Glomerular visceral epithelial cell (primary cell): ENCODE measurements around the gene PKD2L1.

Experiments used
- DNase-seq: peaks from one replicate; pipeline ENCODE4 v3.0.0-alpha.2; 2016; ENCODE audit errors: extremely low spot score

The PKD2L1 gene

GRCh38 chr10:100356067-100357017, 26.3 kb upstream of the PKD2L1 start:
- no peak for DNase-seq

GRCh38 chr10:100355086-100355485, 25.1 kb upstream of the PKD2L1 start:
- DNase-seq, result no peak

DNA sequence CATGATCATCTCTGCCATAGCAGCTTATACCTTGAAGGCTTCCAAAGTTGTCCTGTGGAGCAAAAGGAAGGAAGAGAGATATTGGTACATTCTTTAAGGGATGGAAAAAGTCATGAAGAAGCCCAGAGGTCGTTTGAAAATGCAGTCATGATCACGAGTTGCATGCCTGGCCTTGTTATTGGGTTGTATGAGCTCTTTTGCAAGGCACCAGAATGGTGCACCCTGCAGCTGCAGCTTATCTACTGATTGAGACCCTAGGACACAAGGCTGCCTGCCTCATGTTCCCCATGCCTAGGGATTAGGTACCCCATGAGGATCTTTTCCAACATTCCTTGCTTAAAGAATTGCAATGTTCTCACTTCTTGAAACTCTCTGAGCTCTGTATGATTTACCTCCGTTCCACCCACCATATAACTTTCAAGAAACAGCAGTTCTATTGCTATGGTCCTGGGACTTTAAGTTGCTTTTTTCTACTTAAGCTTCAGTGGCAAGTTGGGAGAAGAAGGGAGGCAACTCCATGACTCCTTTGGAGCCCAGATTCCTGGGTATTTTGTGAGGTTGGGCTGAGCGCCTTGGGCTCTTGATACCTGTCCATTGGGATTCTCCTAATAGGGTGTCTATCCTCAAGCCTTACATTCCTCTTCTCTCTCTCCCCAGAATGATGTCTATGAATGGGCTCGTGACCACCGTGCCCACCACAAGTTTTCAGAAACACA, 23.9 kb upstream of the PKD2L1 start:
- DNase-seq, result no peak

DNA sequence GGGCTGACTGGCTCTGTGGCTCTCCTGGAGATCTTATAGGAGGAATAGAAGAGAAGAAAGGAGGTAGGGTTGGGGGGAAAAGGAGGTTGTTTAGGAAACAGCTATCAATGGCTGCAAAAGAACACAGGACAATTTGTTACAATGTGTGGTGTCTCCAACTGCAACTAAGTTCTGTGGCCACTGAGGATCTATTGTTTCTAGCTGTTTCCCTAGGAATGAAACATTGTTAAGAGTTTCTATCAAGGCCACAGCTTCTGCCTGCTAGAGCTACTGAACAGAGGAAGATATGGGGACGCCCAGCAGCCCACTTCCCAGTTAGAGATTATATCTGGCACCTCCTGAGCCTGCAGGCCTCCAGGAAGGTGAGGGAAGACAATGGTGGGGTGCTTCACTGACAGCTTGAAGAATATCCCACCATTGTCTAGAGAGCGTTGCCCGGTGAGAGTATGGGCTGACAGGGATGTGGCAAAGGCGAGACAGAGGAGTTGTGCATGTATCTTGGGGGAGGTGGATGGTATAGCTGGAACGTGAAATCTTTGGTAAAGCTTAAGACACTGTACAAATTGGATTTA, 21.0 kb upstream of the PKD2L1 start:
- DNase-seq, result no peak

DNA sequence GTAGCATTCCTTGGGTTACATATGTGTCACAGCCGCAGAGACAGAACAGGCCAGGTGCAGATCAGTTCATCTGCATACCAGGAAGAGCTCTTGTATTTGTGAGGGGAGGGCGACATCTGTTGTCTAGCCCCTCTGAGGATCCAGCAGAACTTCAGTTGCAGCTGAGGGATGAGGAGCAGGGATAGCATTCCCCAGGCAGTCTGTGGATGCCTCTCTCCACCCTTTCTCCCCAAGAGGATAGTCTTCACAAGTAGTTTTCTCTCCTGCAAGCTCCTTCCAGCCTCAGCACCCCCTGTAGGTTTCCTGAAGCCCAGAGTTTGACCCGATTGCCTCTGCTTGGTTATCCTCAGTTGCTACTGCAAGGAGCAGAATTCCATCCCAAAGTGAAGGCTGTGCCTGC, 19.6 kb upstream of the PKD2L1 start:
- no peak for DNase-seq

GRCh38 chr10:100349087-100349486, 19.1 kb upstream of the PKD2L1 start:
- DNase-seq, result no peak

- DNase-seq, result no peak
Observed at GRCh38 chr10:100348389-100348927, 18.4 kb upstream of the PKD2L1 start.

DNA sequence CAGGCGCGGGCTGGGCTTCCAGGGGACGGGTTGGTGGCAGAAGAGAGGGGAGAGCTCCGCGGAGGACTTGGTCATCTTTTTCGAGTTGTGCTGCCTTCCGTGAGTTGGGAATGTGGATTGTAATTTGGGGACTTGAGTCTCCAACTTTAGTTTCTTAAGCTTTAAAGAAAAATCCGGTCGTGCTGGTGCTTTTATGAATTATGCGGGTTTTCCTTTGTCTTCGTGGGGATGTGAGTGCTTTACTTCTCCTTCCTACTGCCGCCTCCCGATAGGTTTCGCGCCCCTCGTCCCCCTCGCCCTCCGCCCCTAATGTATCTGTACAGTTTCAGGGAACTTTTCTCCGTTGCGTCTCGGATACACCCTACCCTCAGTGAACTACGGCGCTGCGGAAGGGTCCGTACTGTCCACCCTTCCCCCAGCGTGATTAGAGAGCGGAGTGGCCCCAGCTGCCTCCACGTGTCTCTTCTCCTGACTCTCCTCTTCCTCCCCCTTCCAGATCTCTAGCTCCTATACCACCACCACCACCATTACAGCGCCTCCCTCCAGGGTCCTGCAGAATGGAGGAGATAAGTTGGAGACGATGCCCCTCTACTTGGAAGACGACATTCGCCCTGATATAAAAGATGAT, 17.7 kb upstream of the PKD2L1 start:
- no peak for DNase-seq

DNA sequence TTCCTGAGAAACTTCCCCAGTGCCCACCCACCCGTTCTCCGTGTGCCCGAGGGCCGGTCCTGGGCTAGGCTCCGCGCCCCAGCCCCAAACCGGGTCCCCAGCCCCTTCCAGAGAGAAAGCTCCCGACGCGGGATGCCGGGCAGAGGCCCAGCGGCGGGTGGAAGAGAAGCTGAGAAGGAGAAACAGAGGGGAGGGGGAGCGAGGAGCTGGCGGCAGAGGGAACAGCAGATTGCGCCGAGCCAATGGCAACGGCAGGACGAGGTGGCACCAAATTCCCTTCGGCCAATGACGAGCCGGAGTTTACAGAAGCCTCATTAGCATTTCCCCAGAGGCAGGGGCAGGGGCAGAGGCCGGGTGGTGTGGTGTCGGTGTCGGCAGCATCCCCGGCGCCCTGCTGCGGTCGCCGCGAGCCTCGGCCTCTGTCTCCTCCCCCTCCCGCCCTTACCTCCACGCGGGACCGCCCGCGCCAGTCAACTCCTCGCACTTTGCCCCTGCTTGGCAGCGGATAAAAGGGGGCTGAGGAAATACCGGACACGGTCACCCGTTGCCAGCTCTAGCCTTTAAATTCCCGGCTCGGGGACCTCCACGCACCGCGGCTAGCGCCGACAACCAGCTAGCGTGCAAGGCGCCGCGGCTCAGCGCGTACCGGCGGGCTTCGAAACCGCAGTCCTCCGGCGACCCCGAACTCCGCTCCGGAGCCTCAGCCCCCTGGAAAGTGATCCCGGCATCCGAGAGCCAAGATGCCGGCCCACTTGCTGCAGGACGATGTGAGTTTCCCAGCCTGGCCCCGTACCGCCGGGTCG, 16.9 kb upstream of the PKD2L1 start, which contains the start of gene SCD:
SCD (plus strand) TSS at position 469 of the 803 bp plus-strand sequence; CDS start at position 741, 272 bp downstream.
- DNase-seq, result peak; percentile 91

GRCh38 chr10:100346351-100346764, 16.3 kb upstream of the PKD2L1 start:
- peak; percentile 65 for DNase-seq

GRCh38 chr10:100345570-100346330, 15.7 kb upstream of the PKD2L1 start:
- DNase-seq, result peak; percentile 79

GRCh38 chr10:100344241-100344788, 14.3 kb upstream of the PKD2L1 start:
- DNase-seq, result no peak

GRCh38 chr10:100342627-100342972, 12.6 kb upstream of the PKD2L1 start:
- DNase-seq, result no peak

DNA sequence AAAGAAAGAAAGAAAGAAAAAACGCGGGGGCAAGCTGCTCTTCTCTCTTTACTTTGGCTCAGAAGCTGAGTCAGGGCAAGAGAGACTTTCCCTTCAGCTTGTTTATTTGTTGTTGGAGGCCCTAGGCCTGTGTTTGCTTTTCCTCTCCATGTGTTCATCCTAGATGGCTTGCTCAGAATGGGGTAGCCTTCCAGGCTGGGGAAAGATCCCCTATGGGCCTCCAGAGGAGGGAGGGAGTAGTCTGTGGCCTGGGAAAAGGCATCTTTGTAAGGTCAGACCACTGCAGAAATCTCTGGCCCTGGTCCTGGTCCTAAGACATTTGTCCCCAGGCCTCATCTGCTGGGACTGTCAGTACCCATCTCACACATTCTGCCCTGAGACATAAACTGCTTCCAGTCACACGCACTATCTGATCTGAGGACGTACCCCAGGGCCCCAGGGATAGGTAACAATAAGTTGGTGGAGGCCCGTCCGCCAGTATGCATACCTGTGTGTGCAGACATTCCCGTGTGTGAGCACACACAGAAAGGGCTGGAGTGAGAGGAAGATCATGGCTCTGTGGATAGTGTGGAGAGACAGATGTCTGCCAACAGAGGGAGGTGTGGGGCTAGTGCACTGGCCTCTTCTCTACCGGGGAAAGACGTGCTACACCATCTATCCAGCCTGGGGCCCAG, 12.1 kb upstream of the PKD2L1 start:
- DNase-seq, result peak; percentile 65

- no peak for DNase-seq
Observed at GRCh38 chr10:100340948-100341847, 11.2 kb upstream of the PKD2L1 start.

DNA sequence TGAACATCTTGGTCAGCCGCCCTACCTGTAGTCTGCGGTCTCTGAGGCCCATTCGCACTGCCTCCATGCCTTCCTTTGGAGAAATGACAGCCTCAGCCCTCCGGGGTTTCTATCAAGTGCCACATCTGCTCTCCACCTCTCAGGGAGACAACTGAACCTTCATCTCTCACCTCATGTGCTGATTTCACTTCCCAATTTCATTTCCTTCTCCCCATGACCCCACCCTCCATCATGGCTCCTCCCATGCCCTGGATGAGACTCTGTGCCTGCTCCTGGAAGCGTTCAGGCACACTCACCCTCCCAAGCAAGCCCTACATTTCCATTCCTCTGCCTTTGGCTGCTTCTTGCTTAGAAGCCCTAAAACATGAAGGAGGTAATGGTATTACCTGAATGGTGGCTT, 9.2 kb upstream of the PKD2L1 start:
- no peak for DNase-seq

- DNase-seq, result peak; percentile 67
Observed at GRCh38 chr10:100338434-100339036, 8.5 kb upstream of the PKD2L1 start.

DNA sequence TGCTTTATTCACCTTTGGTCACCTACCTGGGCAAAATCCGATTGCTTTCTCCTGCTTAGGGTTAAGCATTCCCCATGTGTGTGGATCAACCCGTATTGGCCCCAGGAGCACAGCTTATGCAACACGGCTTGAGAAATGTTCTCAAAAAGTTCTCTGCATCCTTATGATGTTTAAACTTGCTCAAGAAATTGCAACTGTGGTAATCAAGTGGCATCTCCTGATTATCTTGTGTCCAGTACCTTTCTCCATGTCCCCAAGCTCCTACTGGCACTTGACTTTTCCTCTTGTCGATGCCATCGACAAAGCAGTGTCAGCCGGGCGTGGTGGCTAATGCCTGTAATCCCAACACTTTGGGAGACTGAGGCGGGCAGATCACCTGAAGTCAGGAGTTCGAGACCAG, 4.7 kb upstream of the PKD2L1 start:
- DNase-seq, result no peak
